Measurements from ENCODE around the gene FAM180B.

GRCh38 chr11:47564933-47565339, 21.5 kb upstream of the FAM180B start:
- TF ChIP-seq, protein P1, sequence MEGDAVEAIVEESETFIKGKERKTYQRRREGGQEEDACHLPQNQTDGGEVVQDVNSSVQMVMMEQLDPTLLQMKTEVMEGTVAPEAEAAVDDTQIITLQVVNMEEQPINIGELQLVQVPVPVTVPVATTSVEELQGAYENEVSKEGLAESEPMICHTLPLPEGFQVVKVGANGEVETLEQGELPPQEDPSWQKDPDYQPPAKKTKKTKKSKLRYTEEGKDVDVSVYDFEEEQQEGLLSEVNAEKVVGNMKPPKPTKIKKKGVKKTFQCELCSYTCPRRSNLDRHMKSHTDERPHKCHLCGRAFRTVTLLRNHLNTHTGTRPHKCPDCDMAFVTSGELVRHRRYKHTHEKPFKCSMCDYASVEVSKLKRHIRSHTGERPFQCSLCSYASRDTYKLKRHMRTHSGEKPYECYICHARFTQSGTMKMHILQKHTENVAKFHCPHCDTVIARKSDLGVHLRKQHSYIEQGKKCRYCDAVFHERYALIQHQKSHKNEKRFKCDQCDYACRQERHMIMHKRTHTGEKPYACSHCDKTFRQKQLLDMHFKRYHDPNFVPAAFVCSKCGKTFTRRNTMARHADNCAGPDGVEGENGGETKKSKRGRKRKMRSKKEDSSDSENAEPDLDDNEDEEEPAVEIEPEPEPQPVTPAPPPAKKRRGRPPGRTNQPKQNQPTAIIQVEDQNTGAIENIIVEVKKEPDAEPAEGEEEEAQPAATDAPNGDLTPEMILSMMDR (IDR thresholded peaks at IDR 0.05) = no peak
- TF ChIP-seq POLR2A (IDR thresholded peaks at IDR 0.05) = no peak

All from heart left ventricle (tissue), 13 donors.